Lower lobe of right lung (tissue), 2 donors: ENCODE results near the gene TUBGCP2. TPM values are rescaled to one million over a fixed set of nuclear protein-coding genes. Genes with fewer than 3 reads are reported as not detected.

Experiments
- ATAC-seq, 2 donors: fragments of 200-7000 bp; cut with Tn5 transposase; one replicate each; pipeline ENCODE4 v1.9.1; 2020 to 2022; ENCODE audit warnings: mild to moderate bottlenecking in 2 of 2, moderate library complexity in 2 of 2
- DNase-seq: peaks from one replicate; pipeline ENCODE4 v3.0.0-alpha.2; 2020
- H3K27ac ChIP-seq: fragments of 200-600 bp; one replicate; pipeline ENCODE4 v1.8.0; 2022
- H3K27me3 ChIP-seq: fragments of 200-600 bp; one replicate; pipeline ENCODE4 v1.8.0; 2022; ENCODE audit warnings: low read depth
- H3K36me3 ChIP-seq: fragments of 200-600 bp; one replicate; pipeline ENCODE4 v1.8.0; 2022; ENCODE audit warnings: mild to moderate bottlenecking
- H3K4me1 ChIP-seq: fragments of 200-600 bp; one replicate; pipeline ENCODE4 v1.8.0; 2022
- H3K4me3 ChIP-seq: fragments of 200-600 bp; one replicate; pipeline ENCODE4 v1.8.0; 2022; ENCODE audit warnings: mild to moderate bottlenecking
- H3K9me3 ChIP-seq: fragments of 200-600 bp; one replicate; pipeline ENCODE4 v1.8.0; 2022
- CTCF ChIP-seq: fragments of 200-600 bp; IDR thresholded peaks from one replicate; pipeline ENCODE4 v1.8.0; 2022; ENCODE audit warnings: antibody characterized with exemption, mild to moderate bottlenecking
- intact Hi-C: fragments of 100-400 bp; cut with DNase I; formaldehyde crosslinking; loops from one replicate; pipeline ENCODE4 v1.11.0; 2022
- total RNA-seq: library from RNA; stranded (reverse); fragmentation: NEBNext Ultra II Directional; extraction: Animal tissue kit (Norgen Biotek cat#: 25700); gene quantifications from one replicate; pipeline ENCODE4 v1.2.1, GENCODE V29; 2021
- donor health status: DM: no; HTN: yes; CAD: no; lungs with severe emphysema.

TUBGCP2 gene
- total RNA-seq, 1 donor from 2014 or later, result 54.5 TPM

DNA sequence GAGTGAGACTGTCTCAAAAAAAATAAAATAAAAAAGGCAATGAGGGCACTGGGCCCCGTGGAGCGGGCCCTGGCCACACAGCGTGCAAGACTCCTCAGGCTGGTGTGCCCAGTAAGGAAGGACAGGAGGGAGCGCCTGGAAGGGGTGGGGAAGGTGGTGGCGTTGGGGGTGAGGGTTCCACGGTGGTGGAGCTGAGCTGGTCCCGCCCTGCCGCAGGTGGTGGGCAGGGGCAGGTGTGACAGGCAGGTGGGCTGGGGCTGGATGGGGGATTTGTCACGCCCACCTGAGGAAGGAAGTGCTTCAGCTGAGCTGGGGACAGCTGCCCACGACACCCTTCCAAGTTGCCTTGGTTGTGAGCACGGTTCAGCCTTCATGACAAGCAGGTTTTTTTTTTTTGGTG is 37.7 kb upstream of the TUBGCP2 start:
- DNase-seq (no peak), ATAC-seq (no peak)
- TF ChIP-seq CTCF, result no peak
- H3K27ac ChIP-seq, result no peak overlapping the region
- H3K9me3 ChIP-seq, result no peaks in the 10 kb centered on the region
- H3K27me3 ChIP-seq, result peaks cover 51% of the 10 kb centered on the region
- no peak overlapping the region for H3K4me3 ChIP-seq
- no peaks in the 10 kb centered on the region for H3K4me1 ChIP-seq
- H3K36me3 ChIP-seq, result no peaks in the 10 kb centered on the region
- intact Hi-C loops, result no loop called here

GRCh38 chr10:133344236-133344635 is 35.6 kb upstream of the TUBGCP2 start:
- H3K9me3 ChIP-seq, result no peaks in the 10 kb centered on the region
- no peak overlapping the region for H3K27ac ChIP-seq
- TF ChIP-seq CTCF, result no peak
- intact Hi-C loops, result no loop called here
- peaks cover 49% of the 10 kb centered on the region for H3K27me3 ChIP-seq
- DNase-seq, result no peak
- no peaks in the 10 kb centered on the region for H3K4me1 ChIP-seq
- no peak for ATAC-seq
- H3K36me3 ChIP-seq, result no peaks in the 10 kb centered on the region
- H3K4me3 ChIP-seq, result no peak overlapping the region

DNA sequence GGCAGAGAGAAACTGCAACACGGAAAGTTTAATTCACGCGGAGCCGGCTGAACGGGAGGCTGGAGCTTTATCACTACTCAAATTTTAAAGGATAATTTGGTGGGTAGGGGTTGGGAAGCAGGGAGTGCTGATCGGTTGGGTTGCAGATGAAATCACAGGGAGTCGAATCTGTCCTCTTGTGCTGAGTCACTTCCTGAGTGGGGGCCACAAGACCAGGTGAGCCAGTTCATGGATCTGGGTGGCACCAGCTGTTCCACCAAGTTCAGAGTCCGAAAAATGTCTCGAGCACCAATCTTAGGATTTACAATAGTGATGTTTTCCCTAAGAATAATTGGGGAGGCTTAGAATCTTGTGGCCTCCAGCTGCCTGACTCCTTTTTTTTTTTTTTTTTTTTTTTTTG is 34.9 kb upstream of the TUBGCP2 start:
- no peaks in the 10 kb centered on the region for H3K9me3 ChIP-seq
- DNase-seq (no peak), ATAC-seq (no peak)
- H3K36me3 ChIP-seq, result no peaks in the 10 kb centered on the region
- TF ChIP-seq CTCF, result no peak
- H3K27ac ChIP-seq, result no peak overlapping the region
- H3K27me3 ChIP-seq, result peaks cover 47% of the 10 kb centered on the region
- H3K4me1 ChIP-seq, result no peaks in the 10 kb centered on the region
- intact Hi-C loops, result no loop called here
- H3K4me3 ChIP-seq, result no peak overlapping the region

DNA sequence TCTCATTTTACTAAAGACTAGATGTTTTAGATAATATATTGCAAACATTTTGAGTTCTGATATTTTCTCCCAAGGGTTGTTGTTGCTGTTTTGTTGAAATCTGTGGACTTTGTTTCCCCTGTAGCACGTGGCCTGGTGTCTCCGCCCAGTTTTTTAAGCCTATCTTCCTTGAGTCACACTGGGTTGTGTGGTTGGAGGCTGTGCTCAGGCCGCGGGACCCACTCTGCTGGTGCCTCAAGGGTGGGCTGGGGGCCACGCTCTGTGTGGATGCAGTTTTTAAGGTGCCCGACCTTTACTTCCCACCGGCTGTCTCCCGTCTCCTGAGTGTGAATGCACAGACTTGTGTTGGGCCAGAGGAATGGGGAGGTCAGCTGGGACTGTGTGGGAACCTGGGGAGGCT is 34.3 kb upstream of the TUBGCP2 start:
- H3K27me3 ChIP-seq, result peaks cover 40% of the 10 kb centered on the region
- TF ChIP-seq CTCF, result no peak

DNA sequence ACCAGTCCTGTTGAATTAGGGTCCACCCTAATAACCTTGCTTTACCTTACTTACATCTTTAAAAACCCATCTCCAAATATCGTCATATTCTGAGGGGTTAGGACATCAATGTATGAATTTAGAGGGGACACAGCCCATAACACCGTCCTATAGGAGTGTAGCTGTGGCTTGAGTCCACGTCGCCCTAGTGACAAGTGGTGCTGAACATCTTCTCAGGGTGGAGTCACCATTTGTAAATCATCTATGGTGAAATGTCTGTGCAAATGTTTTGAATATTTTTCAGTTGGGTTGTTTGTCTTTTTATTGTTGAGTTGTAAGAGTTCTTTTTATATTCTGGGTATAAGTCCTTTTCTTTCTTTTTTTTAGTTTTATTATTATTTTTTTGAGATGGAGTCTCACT is 33.3 kb upstream of the TUBGCP2 start:
- DNase-seq (no peak), ATAC-seq (no peak)
- H3K27me3 ChIP-seq, result peaks cover 32% of the 10 kb centered on the region
- no peaks in the 10 kb centered on the region for H3K9me3 ChIP-seq
- intact Hi-C loops, result no loop called here
- H3K27ac ChIP-seq, result no peak overlapping the region
- H3K4me3 ChIP-seq, result no peak overlapping the region
- no peaks in the 10 kb centered on the region for H3K4me1 ChIP-seq
- no peak for TF ChIP-seq CTCF
- H3K36me3 ChIP-seq, result no peaks in the 10 kb centered on the region

More for the DNA sequence above, 34.3 kb upstream of the TUBGCP2 start:
- intact Hi-C loops, result no loop called here
- Histone ChIP-seq H3K4me1 (no peaks in the 10 kb centered on the region), H3K9me3 (no peaks in the 10 kb centered on the region), H3K27ac (no peak overlapping the region), H3K4me3 (no peak overlapping the region), H3K36me3 (no peaks in the 10 kb centered on the region)
- no peak for ATAC-seq
- no peak for DNase-seq
